GM21576 (cell line): Measurements from ENCODE around the gene IL17B.

Source experiments
- ATAC-seq: cut with Tn5 transposase; IDR thresholded peaks from one replicate; pipeline ENCODE4 v1.9.1; 2021; ENCODE audit warnings: mild to moderate bottlenecking, moderate library complexity; ENCODE audit not compliant: unreplicated experiment

The IL17B gene

GRCh38 chr5:149379177-149379761 lies at the start of gene IL17B:
Gene IL17B (minus strand): TSS chr5:149379292. CDS start chr5:149379225, 67 bp downstream.
- no peak for ATAC-seq

- no peak for ATAC-seq
Measured at GRCh38 chr5:149428032-149428431, 48.9 kb upstream of the IL17B start.

- ATAC-seq, result no peak
Measured at GRCh38 chr5:149427374-149427773, 48.3 kb upstream of the IL17B start.

- ATAC-seq, result no peak
Measured at GRCh38 chr5:149426931-149427330, 47.8 kb upstream of the IL17B start.

GRCh38 chr5:149425729-149426128 lies 46.6 kb upstream of the IL17B start:
- ATAC-seq, result no peak

GRCh38 chr5:149424371-149425315 lies 45.6 kb upstream of the IL17B start:
- ATAC-seq, result no peak

- ATAC-seq, result no peak
Measured at GRCh38 chr5:149423794-149424268, 44.7 kb upstream of the IL17B start.

- no peak for ATAC-seq
Measured at GRCh38 chr5:149423049-149423793, 44.1 kb upstream of the IL17B start.

- ATAC-seq, result no peak
Measured at GRCh38 chr5:149422366-149423048, 43.4 kb upstream of the IL17B start.

- ATAC-seq, result no peak
Measured at GRCh38 chr5:149421834-149422233, 42.7 kb upstream of the IL17B start.

GRCh38 chr5:149421372-149421685 lies 42.2 kb upstream of the IL17B start:
- ATAC-seq, result no peak

GRCh38 chr5:149420545-149421371 lies 41.7 kb upstream of the IL17B start:
- ATAC-seq, result no peak

GRCh38 chr5:149419859-149420544 lies 40.9 kb upstream of the IL17B start:
- ATAC-seq, result no peak

- no peak for ATAC-seq
Measured at GRCh38 chr5:149419532-149419858, 40.4 kb upstream of the IL17B start.

GRCh38 chr5:149418910-149419531 lies 39.9 kb upstream of the IL17B start:
- ATAC-seq, result no peak

GRCh38 chr5:149417711-149418368 lies 38.7 kb upstream of the IL17B start:
- ATAC-seq, result no peak

- ATAC-seq, result no peak
Measured at GRCh38 chr5:149416987-149417710, 38.1 kb upstream of the IL17B start.
